NCI-H446 (cell line): ENCODE results near the gene HSFX1.
"Not testable (repeated sequence)": the region's sequence is repeated elsewhere in the genome, so short reads cannot be mapped to it uniquely, and the experiment has no call there.

Source experiments
- DNase-seq, 2 experiments: peaks; one replicate each; lab custom pipeline; 2025; lab: John Stamatoyannopoulos, UW

HSFX1 gene, protein sequence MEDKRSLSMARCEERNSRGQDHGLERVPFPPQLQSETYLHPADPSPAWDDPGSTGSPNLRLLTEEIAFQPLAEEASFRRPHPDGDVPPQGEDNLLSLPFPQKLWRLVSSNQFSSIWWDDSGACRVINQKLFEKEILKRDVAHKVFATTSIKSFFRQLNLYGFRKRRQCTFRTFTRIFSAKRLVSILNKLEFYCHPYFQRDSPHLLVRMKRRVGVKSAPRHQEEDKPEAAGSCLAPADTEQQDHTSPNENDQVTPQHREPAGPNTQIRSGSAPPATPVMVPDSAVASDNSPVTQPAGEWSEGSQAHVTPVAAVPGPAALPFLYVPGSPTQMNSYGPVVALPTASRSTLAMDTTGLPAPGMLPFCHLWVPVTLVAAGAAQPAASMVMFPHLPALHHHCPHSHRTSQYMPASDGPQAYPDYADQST

DNA sequence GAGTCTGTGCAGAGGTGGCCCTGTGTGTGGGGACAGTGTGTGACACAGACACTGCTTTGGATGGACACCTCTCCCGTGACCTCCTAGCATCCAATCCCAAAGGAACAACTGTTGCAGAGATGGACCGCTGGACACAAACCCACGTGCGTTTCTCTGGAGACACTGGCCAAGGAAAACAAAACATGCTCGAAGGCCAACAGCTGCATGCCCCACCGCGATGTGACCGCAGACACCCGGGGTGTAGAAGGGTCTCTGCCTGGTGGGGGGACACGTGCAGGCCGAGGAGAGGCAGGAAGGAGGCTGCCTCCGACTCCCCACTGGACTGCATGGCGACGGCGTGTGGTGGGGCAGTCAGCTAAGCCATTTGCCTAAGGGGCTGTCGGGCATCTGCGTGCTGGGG, at the start of gene HSFX1:
TSS of gene HSFX1 (plus strand) at position 301 of the 400 bp plus-strand sequence. CDS start 614 bp downstream, outside the sequence.
- not testable (repeated sequence) for DNase-seq

DNA sequence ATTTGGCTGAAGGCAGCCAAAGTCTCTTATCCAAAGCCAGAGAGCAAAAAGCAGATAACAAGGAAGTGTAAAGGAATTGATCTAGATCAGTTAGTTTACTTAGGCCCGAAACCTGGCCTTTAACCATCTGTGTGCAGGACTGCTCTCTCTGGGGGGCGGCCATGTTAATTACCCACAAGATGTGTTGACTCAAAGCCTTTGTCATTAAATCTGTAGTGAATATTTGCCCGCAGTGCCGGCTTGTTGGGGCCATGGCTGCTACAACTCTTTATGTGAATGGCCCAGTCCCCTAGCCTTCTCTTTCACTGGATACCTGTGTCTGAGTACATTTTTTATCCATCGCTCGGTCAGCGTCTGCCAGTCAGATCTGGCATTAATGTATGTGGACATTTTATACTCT, 46.6 kb upstream of the HSFX1 start:
- DNase-seq: not testable (repeated sequence)

DNA sequence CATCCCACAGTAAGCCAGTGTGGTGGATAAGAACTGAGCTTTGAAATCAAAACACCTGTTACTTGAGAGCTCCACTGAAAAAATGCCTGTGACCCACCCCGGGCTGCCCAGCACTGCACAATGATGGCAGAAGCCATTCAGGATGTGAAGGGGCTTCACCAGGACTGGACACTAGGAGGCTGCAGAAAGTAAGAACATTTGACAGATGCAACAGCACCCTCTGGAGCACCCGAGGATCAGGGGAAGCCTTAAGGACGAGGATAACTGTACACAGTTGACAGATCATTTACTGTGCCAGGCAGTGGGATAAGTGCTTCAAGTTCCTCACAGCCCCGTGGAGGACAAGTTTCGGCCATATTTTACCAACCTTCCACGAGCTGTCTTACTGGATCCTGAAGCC, 31.6 kb upstream of the HSFX1 start:
- not testable (repeated sequence) for DNase-seq

DNA sequence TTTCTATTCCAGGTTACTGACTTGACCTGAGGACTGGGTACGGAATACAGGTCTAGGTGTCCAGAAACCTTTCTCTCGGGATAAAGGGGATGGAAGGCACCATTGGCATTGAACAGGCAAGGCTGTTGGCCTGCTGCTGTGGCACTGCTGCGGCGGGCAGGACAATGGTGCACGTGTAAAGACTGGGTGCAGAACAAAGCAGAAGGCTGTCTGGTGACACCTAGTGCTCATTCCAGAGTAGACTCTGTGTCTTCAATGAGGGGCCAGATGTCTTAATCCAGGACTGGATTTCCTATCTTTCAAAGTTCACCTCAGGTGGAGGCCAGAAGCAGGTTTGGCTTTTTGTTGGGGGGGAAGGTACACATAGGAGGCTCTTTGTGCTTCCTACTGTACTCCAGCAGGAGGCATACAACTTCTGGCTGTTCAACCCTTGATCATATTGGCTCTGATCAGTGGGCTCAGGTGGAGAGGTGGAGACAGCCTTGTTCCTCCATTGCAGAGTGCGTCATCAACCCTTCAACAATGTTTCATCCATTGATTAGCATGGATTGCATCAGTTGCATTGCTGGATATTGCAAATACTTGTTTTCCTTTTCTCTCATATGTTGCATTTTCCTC, 27.4 kb upstream of the HSFX1 start:
- not testable (repeated sequence) for DNase-seq

DNA sequence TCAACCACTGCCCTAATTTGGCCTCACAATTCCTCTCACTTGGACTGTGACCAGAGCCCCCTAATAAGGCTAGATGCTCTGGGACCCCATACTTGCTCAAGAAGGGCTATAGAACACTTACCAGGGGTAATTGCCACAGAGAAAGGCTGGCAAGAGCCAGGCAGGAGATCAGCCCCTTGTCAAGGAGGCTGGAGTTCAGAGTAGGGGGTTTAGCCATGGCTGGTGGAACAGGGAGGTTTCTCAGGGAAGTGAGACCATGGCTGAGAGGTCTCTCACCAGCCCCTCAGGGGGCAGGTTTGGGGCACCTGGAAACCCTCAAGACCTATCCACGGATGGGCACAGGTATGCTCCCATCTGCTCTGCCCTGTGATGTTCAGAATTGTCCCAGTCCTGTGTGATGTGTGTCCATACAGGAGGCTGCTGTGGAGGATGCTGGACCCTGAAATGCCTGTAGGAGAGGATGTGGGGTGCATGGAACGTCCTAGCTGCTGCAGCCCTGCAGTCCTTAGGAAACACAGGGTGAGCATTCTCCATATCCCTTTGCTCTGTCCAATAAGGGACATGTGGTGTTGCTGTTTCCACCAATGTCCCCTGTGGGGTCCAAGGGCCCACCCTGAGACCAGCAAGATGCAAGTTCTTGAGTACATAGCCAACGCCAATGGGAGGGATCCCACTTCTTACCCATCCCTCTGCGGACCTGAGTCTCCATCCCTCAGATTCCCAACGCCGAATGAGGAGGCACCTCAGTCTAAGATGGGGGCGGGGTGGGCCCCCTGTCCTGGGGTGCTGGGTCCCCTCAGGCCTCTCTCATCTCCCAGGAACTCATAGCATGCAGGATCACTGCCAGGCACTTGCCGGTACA, 16.4 kb upstream of the HSFX1 start:
- no peak for DNase-seq

DNA sequence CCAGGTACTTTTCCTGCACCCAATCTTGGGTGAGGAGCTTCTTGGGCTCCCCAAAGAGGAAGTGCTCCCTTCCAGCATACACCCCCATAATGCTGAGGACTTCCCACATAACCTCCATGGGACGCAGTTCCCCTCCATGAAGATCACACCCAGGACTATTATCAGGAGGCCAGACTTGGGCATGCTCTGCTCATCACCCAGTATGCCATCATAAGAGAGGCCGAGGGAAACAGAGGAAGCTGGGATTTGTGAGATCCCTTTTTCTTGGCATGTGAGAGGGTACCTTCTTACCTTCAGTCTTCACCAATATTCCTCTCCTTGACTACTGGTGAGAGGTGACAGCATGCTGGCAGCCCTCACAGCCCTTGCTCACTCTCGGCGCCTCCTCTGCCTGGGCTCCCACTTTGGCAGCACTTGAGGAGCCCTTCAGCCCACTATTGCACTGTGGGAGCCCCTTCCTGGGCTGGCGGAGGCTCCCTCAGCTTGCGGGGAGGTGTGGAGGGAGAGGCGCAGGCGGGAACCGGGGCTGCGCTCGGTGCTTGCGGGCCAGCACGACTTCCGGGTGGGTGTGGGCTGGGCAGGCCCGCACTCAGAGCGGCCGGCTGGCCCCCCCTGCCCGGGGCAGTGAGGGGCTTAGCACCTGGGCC, 15.7 kb upstream of the HSFX1 start:
- DNase-seq: no peak

DNA sequence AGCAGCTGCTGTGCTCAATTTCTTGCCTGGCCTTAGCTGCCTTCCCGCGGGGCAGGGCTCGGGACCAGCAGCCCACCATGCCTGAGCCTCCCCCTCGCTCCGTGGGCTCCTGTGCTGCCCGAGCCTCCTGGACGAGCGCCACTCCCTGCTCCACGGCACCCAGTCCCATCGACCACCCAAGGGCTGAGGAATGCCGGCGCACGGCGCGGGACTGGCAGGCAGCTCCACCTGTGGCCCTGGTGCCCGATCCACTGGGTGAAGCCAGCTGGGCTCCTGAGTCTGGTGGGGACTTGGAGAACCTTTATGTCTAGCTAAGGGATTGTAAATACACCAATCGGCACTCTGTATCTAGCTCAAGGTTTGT, 15.2 kb upstream of the HSFX1 start:
- DNase-seq: not testable (repeated sequence)

DNA sequence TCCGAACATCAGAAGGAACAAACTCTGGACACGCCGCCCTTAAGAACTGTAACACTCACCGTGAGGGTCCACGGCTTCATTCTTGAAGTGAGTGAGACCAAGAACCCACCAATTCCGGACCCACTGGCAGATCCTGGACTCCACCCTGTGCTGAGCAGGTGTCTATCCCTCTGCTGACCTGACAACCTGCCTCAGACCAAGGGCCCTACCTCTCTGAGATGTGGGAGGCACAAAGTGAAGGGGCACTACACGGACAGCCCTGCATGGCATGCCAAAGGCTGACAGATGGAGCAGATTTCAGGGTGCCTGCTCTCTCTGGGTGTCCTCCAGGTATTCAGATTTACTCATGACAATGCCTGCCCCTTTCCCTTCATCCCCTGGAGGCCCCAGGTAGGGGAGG, 14.0 kb upstream of the HSFX1 start:
- no peak for DNase-seq

DNA sequence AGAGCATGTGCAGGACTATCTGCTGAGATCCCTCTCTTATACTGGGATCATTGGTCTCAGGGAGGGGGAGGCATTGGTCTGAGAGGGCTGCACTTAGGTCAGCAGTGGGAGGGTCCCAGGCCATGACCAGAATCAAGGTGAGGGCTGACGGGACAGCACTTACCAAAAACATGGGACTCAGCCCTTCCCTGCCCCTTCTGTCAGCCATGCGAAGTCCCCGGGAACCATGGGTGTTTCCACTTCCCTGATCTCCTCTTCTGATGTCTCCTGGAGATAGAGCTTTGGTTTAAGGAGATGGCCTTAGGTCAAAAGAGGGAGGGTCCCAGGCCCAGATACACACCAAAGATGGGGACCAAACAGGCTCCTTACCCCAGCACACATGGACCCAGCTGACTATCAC, 12.9 kb upstream of the HSFX1 start:
- no peak for DNase-seq

DNA sequence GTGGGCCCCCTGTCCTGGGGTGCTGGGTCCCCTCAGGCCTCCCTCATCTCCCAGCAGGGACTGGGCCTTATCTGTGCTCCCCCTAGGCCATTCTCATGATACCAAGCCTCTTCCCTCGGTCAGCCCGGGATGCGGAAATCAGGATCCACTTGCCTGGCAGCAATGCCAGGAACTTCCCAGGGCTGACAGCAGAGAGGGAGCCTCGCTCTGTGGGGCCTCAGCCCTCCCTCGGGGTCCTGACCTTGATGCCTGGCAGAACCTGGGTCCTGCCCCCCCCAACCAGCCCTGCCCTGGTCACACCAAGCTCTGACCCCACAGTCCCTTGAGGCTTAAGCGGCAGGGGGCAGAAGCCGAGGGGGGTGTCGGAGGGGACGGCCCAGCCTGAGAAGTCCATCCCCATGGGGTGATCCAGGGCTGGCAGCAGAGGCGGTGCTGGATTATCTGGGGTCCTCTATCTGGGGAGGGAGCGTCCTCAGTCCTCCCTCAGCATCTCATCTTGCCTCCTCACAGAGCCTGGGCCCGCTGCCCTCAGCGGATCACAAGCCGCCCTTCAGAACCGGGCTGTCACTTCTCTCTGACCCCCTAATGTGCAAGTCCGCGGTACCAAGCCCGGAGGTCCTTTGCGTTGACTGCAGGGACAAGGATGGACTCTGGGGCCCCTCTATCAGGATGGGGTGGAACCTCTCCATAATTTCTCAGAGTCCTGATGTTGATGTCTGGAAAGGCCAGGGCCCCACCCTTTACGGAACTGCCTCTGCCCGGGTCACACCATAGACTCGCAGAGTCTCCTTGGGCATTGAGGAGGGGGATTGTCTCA, 11.8 kb upstream of the HSFX1 start:
- DNase-seq: not testable (repeated sequence)

DNA sequence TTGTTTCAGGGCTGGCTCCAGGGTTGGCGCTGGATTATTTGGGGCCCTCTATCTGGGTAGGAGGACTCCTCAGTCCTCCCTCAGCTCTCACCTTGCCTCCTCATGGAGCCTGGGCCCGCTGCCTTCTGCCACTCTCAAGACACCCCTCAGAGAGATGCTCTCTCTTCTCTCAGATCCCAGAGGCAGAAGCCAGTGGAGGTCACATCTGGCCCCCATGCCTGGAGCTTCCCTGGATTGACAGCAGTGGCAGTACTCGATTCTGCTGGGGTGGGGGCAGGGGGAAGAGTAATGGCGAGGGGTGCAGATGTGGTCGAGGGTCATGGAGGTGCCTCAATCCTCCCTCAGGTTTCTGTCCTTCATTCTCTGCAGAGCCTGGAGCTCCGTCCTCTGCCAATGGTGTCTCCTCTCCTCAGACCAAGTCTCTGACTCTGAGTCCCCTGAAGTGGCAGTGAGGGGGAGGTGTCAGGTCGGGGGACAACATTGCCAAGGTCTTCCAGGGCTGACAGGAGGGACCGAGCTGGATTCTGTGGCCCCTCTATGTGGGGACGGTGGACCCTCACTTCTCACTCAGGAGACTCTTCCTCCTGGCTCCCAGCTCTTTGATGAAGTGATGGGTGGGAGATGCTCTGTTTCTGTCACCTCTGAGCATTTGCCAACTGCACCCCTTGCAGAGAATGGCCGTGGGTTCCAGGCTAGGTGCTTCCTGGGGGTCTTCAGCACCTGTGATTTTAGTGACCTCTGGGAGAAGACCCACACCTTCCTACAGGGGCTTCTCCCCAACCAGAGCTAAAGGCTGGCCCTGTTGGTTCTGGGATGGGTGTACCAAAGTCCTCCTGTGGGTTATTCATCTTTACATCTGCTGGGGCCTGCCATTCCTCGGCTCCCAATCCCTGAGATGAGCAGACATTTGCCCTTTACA, 10.9 kb upstream of the HSFX1 start:
- no peak for DNase-seq

DNA sequence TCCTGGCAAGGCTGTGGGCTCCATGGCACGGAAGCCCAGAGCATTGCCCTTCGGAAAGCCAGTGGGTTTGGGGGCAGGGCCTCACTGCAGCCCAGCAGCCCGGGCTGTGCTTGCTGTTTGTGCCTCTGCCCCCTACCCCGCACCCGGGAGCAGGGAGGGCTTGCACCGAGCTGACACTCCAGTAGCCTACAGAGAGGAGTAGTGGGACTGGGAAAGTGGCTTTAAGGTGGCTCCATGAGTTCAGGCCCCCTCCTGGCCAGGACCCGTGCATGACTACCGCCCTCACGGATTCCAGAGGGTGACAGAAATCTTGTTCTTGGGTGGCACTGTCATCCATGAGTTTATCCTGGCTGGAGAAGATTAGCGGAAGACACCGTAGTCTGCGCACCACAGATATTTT, 3.5 kb upstream of the HSFX1 start:
- not testable (repeated sequence) for DNase-seq

DNA sequence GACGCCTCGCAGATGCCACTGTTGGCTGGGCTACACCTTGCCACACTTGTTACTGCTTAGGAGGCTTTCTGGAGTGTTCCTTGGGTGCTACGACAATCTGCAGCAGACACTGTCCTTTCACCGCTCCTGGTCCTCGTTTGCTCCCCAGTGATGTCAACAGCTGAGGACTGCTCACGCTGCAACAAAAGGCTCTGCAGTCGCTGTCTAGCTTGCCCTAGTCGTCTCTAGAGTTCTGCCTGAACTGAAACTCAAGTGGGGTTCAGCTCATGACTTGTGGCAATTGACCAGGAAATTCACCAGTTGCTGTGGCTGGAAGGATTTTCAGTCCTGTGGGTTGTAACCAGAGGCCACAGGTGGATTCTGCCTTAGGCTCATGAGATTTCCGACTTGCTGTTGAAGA, 842 bp upstream of the HSFX1 start:
- not testable (repeated sequence) for DNase-seq

DNA sequence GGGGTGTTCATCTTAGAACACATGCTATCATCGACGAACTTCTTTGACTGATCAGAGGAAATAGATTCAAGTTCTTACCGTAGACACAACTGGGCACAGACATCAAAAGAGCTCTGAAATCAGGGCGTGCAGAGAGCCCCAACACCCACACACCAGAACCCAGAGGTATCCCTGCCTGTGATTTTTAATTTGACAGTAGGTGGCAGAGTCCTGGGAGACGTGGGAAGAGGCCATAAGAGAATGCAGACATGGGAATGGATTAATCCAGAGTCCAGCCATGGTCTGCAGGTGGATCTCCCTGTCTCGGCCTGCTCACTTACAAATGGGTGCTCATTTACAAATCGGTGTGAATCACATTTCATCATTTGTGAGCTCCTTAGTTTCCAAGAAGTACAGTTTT, 4.1 kb downstream of the HSFX1 start:
- DNase-seq: not testable (repeated sequence)

DNA sequence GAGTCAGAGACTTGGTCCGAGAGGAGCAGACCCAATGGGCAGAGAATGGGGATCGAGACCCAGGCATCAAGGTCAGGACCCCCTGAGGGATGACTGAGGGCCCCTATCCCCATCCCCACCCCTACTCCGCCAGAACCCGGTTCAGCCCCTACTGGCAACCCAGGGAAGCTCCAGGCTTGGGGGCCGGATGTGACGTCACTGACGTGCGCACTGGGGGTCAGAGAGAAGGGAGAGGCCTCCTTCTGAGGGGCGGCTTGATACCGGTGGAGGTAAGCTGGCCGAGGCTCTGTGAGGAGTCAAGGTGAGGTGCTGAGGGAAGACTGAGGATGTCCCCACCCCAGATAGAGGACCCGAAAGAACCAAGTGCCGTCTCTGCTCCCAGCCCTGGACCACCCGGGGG, 7.9 kb downstream of the HSFX1 start, which contains the start of gene MAGEA9:
TSS of gene MAGEA9 (plus strand) at position 204 of the 400 bp plus-strand sequence. CDS start 4,281 bp downstream, outside the sequence.
- DNase-seq: not testable (repeated sequence)

DNA sequence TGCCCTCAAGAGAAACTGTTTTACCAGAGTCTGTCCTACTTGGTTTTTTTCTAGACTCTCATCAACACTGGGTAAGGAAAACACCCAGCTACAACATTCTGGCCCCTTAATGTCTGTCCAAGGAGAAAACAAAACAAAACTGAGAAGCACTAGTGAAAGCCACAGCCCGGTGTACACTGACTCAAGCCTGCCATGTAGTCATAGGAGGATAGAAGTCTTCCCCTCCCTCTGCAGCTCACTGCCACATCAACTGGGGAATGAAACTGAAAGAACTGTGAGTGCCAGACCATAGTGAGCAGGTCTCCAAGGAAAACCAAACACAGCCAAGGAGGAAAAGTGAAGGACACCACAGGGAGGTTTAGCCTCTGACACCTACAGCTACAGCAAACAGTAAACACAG, 21.7 kb downstream of the HSFX1 start:
- not testable (repeated sequence) for DNase-seq

DNA sequence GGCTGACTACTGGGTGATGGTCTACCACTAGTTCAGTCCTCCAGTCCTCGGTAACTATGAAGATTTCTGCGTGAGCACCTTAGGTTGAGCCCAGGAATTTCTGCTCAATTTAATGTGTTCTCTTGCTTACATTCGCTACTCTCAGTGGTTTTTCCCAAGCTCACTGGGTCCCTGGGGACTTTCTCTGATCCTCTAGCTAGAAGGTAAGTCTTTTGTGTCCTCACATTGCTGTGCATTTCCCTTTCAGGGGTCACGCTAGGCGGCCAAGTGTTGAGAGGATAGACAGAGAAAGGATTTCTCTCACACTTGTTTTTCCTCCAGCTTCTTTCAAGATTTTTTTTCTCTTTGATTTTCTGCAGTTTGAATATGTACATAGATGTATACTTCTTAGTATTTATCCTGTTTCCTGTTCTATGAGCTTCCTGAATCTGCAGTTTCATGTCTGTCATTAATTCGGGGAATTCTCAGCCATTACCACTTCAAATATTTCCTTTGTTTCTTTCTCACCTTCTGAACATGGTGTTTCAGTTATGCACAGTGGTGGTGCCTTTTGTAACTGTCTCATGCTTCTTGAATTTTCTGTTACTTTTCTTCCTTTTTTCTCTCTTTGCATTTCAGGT, 25.3 kb downstream of the HSFX1 start:
- DNase-seq: no peak

DNA sequence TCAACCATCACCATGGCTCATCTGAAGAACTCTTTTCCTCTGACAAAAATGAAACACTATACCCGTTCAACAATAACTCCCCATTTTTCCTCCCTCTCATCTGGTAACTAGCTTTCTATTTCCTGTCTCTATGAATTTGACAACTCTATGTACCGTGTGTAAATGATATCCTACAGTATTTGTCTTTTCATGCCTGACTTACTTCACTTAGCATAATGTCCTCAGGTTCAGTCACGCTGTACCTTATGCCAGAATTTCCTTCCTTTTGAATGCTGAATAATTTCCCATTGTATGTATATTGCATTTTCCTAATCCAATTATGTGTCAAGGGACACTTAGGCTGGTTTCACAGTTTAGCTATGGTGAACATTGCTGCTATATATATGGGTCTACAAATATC, 26.1 kb downstream of the HSFX1 start:
- no peak for DNase-seq

DNA sequence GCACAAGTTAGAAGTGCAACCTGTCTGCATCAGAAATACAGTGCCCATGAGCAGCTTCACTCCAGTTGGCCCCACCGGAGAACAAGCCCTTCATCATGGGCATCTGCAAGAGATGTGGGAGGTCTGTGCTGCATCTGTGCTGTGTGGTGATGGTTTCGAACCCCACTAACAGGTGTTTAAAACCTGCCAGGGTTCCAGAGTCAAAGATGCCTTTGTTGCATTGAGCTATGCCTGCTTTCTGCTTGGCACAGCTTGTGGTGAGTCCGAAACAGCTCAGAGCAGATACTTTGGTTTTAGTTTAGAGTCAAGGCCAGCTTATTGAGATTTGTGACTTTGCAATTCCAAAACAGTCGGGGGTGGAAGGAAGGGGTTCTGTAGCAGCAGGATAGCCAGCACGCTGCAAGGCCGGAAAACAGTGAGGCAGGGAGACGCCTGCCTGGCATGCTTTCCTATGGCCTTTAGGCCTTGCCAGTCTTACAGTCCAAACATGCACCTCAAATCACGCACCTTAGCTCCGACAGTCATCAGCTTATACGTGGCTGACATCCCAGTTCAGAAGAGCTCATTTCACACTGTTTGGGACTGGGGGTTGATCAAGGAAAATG, 29.7 kb downstream of the HSFX1 start:
- DNase-seq: no peak
